ENCODE measurements around the gene JUNB.

DNA sequence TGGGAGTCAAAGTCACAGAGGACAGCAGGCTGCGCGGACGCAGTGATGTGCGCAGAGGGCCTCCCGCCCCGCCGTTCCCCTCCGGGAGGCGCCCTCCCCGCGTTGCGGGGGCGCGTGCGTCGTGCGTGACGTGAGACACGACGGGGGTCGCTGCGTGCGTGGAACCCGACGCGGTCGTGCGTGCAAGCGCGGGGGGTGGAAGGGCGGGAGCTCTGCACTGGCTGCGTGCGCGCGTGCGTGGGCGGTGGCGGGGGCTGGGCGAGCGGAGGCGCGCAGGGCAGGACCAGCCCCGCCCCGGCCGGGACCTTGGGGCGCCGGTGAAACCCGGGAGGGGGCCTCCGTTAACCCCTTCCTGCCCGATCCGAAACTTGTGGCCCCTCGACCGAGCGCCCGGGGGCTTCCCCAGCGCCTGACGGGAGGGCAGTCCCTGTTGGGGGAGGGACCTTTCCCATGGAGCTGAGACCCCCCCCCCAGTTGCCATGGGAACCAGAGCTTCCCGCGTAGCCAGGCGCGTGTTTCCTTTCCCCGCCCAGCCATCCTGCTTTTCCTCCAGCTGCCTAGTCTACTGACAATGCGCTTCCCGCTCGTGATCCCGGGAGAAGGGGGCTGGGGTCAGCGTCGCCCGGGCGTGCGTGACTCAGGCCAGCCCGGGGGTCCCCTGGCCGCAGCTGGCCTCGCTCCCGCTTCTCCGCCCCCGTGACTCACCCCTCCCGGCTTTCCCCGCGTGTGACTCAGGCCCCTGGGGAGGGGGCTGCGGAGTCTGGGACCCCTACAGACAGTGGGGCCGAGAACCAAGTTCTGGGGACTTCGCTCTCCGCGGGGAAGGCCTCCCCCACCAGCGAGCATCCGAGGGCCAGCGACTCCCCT, 8.6 kb upstream of the JUNB start:
- TF ChIP-seq, protein P1, sequence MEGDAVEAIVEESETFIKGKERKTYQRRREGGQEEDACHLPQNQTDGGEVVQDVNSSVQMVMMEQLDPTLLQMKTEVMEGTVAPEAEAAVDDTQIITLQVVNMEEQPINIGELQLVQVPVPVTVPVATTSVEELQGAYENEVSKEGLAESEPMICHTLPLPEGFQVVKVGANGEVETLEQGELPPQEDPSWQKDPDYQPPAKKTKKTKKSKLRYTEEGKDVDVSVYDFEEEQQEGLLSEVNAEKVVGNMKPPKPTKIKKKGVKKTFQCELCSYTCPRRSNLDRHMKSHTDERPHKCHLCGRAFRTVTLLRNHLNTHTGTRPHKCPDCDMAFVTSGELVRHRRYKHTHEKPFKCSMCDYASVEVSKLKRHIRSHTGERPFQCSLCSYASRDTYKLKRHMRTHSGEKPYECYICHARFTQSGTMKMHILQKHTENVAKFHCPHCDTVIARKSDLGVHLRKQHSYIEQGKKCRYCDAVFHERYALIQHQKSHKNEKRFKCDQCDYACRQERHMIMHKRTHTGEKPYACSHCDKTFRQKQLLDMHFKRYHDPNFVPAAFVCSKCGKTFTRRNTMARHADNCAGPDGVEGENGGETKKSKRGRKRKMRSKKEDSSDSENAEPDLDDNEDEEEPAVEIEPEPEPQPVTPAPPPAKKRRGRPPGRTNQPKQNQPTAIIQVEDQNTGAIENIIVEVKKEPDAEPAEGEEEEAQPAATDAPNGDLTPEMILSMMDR (IDR thresholded peaks at IDR 0.05; ENCODE audit: low read length), result peak; percentile 16
- TF ChIP-seq EZH2 (optimal IDR thresholded peaks at IDR 0.05; ENCODE audit: low read depth, low read length), result no peak
